ENCODE results near the gene NLE1.
A peak's percentile ranks its signal among the peaks of the same experiment; 100 is the strongest.
"Not testable (repeated sequence)": the region's sequence is repeated elsewhere in the genome, so short reads cannot be mapped to it uniquely, and the experiment has no call there.

Gene NLE1

DNA sequence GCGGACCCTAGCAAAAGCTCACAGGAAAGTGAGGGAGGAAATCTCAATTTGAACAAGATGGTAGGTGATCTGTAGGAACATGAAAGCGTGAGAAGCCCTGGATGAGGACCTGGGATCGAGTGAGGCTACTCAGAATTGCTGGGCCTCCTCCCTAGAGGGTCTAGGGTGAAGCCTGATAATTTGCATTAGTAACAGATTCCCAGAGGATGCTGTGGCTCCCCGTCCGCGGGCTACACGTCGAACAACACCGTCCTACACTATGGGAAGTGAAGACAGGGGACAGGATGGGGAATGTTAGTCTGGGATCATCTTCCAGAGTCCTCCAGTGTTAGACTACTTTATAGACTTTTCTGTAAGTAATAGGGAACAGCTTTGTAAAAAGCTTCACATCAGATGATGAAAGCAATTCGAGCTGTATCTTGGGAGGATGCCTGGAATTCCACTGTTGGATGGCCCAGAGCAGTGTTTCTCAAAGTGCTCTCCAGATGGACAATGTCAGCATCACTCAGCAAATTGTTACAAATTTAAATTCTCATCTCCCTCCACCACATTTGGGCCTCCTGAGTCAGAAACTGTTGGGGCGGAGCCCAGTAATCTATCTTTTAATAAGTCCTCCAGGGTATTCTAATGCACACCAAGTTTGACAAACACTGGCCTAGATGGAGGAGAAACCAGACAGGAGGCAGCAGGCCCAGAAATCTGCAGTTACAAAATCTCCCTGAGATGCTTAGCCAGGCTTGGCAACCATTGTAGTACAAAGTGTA lies 14.2 kb downstream of the NLE1 start:
- H3K4me3 ChIP-seq (ENCODE audit: low read depth, low read length): no peak overlapping the region
- TF ChIP-seq, protein P1, sequence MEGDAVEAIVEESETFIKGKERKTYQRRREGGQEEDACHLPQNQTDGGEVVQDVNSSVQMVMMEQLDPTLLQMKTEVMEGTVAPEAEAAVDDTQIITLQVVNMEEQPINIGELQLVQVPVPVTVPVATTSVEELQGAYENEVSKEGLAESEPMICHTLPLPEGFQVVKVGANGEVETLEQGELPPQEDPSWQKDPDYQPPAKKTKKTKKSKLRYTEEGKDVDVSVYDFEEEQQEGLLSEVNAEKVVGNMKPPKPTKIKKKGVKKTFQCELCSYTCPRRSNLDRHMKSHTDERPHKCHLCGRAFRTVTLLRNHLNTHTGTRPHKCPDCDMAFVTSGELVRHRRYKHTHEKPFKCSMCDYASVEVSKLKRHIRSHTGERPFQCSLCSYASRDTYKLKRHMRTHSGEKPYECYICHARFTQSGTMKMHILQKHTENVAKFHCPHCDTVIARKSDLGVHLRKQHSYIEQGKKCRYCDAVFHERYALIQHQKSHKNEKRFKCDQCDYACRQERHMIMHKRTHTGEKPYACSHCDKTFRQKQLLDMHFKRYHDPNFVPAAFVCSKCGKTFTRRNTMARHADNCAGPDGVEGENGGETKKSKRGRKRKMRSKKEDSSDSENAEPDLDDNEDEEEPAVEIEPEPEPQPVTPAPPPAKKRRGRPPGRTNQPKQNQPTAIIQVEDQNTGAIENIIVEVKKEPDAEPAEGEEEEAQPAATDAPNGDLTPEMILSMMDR (IDR thresholded peaks at IDR 0.05; ENCODE audit: borderline replicate concordance, insufficient read depth, low read depth, low read length): no peak

DNA sequence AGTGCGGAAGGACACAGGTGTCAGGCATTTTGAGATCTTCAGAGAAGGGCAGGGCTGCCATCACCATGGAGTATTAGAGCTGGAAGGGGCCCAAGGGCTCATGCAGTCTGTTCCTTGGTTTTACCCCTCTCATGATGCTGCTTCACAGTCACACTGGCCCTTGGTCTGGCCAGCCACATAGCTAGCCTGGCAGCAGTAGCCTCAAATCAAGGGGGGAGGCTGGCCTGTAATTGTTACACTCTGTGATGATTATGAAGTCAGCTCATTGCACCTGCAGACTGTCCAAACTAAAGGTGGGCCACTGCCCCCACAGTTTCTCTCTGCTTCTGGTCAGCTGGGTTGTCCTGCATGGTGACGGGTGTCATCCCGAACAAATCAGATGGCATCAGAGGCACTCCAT lies 20.8 kb downstream of the NLE1 start, which contains the start of gene FNDC8:
TSS of gene FNDC8 (plus strand) at position 301 of the 400 bp plus-strand sequence. CDS start at position 380, 79 bp downstream.
- no peak within 1 kb of the TSS for H3K4me3 ChIP-seq (ENCODE audit: low read depth, low read length)

DNA sequence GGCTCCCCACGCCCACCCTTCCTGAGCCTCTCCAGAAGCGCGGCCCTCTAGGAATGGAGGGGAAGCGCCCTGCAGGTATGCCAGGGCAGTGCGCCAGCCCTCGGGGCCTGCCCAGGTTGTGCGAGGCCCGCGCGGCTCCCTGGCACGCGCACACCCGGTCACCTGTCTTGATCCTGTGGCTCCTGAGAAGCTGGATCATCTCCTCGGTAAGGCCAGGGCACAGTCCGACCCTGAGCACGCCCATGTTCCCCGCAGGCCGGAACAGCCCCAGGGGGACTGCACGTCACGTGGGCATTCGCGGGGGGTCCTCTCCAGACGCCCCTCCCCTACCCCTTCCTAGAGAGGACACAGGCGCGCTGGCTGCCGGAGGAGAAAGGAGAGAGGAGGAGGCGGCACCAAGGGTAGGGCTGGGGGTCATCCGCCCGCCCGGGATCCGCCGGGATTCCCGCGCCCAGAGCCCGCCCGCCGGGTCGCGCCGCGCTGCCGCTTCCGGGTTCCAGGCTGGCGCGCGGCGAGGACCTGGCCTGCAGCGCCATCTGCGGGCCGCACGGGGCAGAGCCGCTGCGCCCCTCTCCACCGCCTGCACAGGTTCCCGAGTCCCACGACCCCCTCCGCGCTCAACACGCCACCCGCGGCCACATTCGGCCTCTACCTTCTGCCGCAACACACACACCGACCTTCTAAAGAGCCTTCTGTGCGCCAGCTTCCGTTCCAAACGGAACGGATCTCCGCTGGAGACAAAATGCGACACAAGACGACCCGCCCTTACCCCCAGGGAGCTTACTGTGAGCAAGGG lies 22.5 kb downstream of the NLE1 start, which contains the start of gene RAD51D:
TSS of gene RAD51D (minus strand) at position 491 of the 796 bp plus-strand sequence. CDS start at position 244, 247 bp downstream.
- TF ChIP-seq, protein P1 (IDR thresholded peaks at IDR 0.05; ENCODE audit: borderline replicate concordance, insufficient read depth, low read depth, low read length): peak; percentile 94
- peak within 1 kb of the TSS; percentile 87 for H3K4me3 ChIP-seq (ENCODE audit: low read depth, low read length)

More for the DNA sequence above, 20.8 kb downstream of the NLE1 start, which contains the start of gene FNDC8:
- TF ChIP-seq, protein P1 (IDR thresholded peaks at IDR 0.05; ENCODE audit: borderline replicate concordance, insufficient read depth, low read depth, low read length): no peak

DNA sequence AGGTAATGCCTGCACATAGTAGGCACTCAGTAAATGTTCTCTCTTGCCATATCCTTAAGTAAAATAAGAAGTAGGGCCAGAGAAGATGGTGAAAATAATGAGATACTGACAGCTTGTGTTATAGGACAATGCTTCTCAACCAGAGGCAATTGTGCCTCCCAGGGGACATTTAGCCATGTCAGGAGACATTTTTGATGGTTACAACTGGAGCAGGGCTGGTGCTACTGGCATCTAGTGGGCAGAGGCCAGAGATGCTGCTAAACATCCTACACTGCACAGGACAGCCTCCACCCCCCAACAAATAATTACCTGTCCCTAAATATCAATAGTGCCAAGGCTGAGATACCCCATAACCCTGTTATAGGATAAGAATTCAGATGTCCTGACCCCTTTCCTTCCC lies 24.1 kb downstream of the NLE1 start:
- no peak overlapping the region for H3K4me3 ChIP-seq (ENCODE audit: low read depth, low read length)

DNA sequence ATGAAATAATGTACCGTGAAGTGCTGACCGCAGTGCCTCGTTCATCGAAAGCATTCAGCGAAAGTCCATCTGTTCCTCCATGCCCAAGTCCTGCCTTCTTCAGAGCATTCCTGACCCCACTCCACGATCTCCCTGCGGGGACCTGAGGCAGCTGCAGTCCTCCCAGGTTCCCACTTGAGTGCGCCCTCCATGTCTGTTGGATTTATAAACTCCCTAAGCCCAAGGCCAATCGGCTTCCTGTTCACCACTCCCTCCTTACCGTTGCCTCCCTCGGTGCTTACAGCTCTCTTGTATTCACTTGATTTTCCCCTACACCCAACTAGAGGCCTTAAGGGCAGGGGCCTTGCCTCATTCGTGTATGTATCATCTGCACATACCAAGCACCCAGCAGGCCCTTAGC lies 25.3 kb downstream of the NLE1 start:
- no peak overlapping the region for H3K4me3 ChIP-seq (ENCODE audit: low read depth, low read length)
- TF ChIP-seq, protein P1 (IDR thresholded peaks at IDR 0.05; ENCODE audit: borderline replicate concordance, insufficient read depth, low read depth, low read length): no peak

More for the DNA sequence above, 24.1 kb downstream of the NLE1 start:
- TF ChIP-seq, protein P1 (IDR thresholded peaks at IDR 0.05; ENCODE audit: borderline replicate concordance, insufficient read depth, low read depth, low read length): peak; percentile 22; the same call in 1 of the 2 replicates

DNA sequence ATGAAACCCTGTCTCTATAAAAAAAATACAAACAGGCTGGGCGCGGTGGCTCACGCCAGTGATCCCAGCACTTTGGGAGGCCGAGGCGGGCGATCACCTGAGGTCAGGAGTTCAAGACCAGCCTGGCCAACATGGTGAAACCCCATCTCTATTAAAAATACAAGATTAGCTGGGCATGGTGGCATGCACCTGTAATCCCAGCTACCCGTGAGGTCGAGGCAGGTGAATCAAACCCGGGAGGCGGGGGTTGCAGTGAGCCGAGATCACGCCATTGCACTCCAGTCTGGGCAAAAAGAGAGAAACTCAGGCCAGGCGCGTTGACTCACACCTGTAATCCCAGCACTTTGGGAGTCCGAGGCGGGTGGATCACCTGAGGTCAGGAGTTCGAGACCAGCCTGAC lies 31.3 kb downstream of the NLE1 start:
- H3K4me3 ChIP-seq (ENCODE audit: low read depth, low read length): not testable (repeated sequence)

DNA sequence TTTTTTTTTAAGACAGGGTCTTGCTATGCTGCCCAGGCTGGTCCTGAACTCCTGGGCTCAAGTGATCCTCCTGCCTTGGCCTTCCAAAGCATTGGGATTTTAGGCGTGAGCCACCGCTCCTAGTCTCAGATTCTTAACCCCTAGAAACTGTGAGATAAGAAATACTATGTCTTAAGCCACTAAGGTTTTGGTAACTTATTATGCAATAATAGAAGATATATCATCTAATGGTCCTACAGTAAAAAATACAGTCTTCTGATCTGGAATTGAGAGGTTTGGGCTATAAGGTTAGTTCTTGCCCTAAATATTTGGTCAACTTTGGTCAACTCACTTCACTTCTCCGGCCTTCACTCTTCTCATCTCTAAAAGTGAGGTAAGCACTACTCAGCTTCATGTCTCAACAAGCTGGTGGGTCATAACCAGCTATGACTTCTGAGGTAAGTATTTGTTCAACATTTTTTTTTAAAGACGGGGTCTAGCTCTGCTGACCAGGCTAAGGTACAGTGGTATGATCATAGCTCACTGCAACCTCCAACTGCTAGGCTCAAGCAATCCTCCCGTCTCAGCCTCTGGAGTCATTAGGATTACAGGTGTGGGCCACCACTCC lies 37.2 kb downstream of the NLE1 start:
- H3K4me3 ChIP-seq (ENCODE audit: low read depth, low read length): no peak overlapping the region
- TF ChIP-seq, protein P1 (IDR thresholded peaks at IDR 0.05; ENCODE audit: borderline replicate concordance, insufficient read depth, low read depth, low read length): no peak

Data from GM12875 (cell line).